Measurements from ENCODE around the gene TCERG1L. TPM values are rescaled to one million over a fixed set of nuclear protein-coding genes. Genes with fewer than 3 reads are reported as not detected.
"Not testable (repeated sequence)": the region's sequence is repeated elsewhere in the genome, so short reads cannot be mapped to it uniquely, and the experiment has no call there.

Gene TCERG1L
- polyA plus RNA-seq, 1 of the 3 experiments (the other 2 are of a cell fraction) = not detected

DNA sequence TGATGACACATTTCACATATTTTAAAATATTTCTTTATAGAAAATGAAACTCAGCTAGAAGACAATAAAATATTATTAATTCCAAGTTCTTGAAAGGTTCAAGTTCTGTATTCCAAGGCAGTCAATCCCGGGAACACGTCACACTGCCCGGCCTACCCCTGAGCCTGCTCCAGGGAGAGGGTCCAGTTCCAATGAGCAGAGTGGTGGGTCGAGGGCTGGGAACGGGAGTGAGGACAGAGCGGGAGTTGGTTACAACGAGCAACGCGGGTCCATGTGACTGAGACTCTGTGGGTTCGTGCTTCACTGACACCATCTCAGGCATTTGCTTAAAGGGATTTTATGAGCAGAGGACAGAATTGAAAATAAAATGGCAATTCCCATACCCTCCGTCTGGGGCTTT is 209.4 kb downstream of the TCERG1L start:
- CTCF ChIA-PET = no interaction called here
- Histone ChIP-seq H3K4me3 (ENCODE audit: low read depth in 2 of 2, low read length in 1 of 2) (no peak overlapping the region), H3K36me3 (replicated peaks in 1 of 2; ENCODE audit: control insufficient read depth in 1 of 2, insufficient read depth in 2 of 2, low read length in 1 of 2) (no peaks in the 10 kb centered on the region), H3K9me2 (no peaks in the 10 kb centered on the region), H3K27me3 (ENCODE audit: insufficient read depth) (no peaks in the 10 kb centered on the region), H2AFZ (ENCODE audit: low read depth) (no peak overlapping the region), H3K4me2 (no peak overlapping the region), H3K9ac (no peak overlapping the region), H3F3A (replicated peaks; ENCODE audit: insufficient read depth) (no peaks in the 10 kb centered on the region), H3K27ac (ENCODE audit: low read depth in 2 of 2, low read length in 1 of 2) (no peak overlapping the region), H3K79me2 (ENCODE audit: insufficient read depth) (no peaks in the 10 kb centered on the region), H3K4me1 (ENCODE audit: control insufficient read depth in 1 of 2, insufficient read depth in 2 of 2, low read depth in 1 of 2, low read length in 1 of 2) (peaks cover 0 to 20% of the 10 kb centered on the region in 2 experiments; a peak in 1 of 4 replicates), H4K20me1 (ENCODE audit: insufficient read depth) (no peaks in the 10 kb centered on the region), H3K9me3 (no peaks in the 10 kb centered on the region)
- DNase-seq = no peak
- POLR2A ChIA-PET = no interaction called here
- 54% methylated on average over 11 of the region's 11 CpGs for WGBS (ENCODE audit: low lambda C conversion rate)
- TF ChIP-seq MXI1 (IDR thresholded peaks at IDR 0.05; ENCODE audit: low read depth, low read length) = no peak
- no peak for TF ChIP-seq EZH2phosphoT487 (IDR thresholded peaks at IDR 0.05; ENCODE audit: borderline replicate concordance, low read depth)
- TF ChIP-seq TAF1 (IDR thresholded peaks at IDR 0.05; ENCODE audit: borderline replicate concordance, low read depth, low read length) = no peak
- no peak for TF ChIP-seq JUND (IDR thresholded peaks at IDR 0.05)
- TF ChIP-seq, protein P1, sequence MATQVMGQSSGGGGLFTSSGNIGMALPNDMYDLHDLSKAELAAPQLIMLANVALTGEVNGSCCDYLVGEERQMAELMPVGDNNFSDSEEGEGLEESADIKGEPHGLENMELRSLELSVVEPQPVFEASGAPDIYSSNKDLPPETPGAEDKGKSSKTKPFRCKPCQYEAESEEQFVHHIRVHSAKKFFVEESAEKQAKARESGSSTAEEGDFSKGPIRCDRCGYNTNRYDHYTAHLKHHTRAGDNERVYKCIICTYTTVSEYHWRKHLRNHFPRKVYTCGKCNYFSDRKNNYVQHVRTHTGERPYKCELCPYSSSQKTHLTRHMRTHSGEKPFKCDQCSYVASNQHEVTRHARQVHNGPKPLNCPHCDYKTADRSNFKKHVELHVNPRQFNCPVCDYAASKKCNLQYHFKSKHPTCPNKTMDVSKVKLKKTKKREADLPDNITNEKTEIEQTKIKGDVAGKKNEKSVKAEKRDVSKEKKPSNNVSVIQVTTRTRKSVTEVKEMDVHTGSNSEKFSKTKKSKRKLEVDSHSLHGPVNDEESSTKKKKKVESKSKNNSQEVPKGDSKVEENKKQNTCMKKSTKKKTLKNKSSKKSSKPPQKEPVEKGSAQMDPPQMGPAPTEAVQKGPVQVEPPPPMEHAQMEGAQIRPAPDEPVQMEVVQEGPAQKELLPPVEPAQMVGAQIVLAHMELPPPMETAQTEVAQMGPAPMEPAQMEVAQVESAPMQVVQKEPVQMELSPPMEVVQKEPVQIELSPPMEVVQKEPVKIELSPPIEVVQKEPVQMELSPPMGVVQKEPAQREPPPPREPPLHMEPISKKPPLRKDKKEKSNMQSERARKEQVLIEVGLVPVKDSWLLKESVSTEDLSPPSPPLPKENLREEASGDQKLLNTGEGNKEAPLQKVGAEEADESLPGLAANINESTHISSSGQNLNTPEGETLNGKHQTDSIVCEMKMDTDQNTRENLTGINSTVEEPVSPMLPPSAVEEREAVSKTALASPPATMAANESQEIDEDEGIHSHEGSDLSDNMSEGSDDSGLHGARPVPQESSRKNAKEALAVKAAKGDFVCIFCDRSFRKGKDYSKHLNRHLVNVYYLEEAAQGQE (IDR thresholded peaks at IDR 0.05; ENCODE audit: low read depth, low read length) = no peak
- TF ChIP-seq, protein P2, sequence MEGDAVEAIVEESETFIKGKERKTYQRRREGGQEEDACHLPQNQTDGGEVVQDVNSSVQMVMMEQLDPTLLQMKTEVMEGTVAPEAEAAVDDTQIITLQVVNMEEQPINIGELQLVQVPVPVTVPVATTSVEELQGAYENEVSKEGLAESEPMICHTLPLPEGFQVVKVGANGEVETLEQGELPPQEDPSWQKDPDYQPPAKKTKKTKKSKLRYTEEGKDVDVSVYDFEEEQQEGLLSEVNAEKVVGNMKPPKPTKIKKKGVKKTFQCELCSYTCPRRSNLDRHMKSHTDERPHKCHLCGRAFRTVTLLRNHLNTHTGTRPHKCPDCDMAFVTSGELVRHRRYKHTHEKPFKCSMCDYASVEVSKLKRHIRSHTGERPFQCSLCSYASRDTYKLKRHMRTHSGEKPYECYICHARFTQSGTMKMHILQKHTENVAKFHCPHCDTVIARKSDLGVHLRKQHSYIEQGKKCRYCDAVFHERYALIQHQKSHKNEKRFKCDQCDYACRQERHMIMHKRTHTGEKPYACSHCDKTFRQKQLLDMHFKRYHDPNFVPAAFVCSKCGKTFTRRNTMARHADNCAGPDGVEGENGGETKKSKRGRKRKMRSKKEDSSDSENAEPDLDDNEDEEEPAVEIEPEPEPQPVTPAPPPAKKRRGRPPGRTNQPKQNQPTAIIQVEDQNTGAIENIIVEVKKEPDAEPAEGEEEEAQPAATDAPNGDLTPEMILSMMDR (IDR thresholded peaks at IDR 0.05) = no peak
- TF ChIP-seq, protein P3, sequence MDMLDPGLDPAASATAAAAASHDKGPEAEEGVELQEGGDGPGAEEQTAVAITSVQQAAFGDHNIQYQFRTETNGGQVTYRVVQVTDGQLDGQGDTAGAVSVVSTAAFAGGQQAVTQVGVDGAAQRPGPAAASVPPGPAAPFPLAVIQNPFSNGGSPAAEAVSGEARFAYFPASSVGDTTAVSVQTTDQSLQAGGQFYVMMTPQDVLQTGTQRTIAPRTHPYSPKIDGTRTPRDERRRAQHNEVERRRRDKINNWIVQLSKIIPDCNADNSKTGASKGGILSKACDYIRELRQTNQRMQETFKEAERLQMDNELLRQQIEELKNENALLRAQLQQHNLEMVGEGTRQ (IDR thresholded peaks at IDR 0.05; ENCODE audit: borderline replicate concordance, low read depth, low read length) = no peak
- no peak for TF ChIP-seq CHD2 (IDR thresholded peaks at IDR 0.05; ENCODE audit: low read length, partially characterized antibody)
- TF ChIP-seq RCOR1 (IDR thresholded peaks at IDR 0.05; ENCODE audit: low read length) = no peak

DNA sequence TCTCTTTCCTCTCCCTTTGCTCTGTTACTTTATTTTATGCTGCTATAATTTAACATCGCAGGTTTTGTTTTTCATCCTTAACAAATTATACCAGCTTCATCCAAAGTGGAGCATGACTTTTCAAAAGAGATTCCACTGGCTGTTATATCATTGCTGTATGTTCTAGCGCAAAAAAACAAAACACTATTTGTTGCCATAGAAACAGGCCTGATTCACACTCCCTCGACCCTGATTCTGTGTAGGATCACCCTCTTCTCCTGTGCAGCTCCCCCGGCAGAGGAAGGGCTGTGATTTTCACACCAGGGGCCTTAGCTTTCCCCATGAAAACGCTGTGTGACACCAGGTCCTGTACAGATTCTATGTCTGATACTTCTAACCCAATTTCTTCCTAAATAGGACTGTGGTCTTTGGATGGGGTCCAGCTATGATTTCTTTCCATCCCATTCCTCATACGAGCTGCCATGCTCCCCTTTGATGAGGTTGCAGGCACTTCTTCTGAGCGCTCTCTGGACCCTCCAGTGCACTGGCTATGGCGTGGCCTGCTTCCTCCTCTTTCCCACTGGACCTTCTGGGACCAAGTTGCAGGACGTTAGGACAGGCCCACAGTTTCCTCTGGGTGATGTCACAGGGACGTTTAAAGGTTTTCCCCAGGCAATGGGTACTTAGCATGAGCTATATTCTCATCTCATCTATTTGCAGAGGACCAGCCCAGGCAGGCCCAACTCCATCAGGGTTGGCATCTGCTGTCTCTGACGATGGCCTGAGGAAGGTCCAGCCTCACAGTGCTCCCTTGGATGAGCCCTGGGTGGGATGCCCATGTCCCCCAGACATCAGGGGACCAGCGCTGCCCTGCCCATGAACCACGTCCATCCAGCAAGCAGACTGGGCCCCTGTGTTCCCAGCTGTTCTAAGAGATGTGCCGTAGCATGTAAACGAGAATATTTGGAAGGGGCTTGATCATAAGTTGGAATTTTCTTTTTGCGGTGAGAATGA is 210.8 kb downstream of the TCERG1L start:
- POLR2A ChIA-PET = not testable (repeated sequence)

More for the DNA sequence above, 210.8 kb downstream of the TCERG1L start:
- H3K79me2 ChIP-seq (ENCODE audit: insufficient read depth); H2AFZ ChIP-seq (ENCODE audit: low read depth); H3K4me2 ChIP-seq; H3K27me3 ChIP-seq (ENCODE audit: insufficient read depth); H3K27ac ChIP-seq (ENCODE audit: low read depth in 2 of 2, low read length in 1 of 2); H3K36me3 ChIP-seq (replicated peaks in 1 of 2; ENCODE audit: control insufficient read depth in 1 of 2, insufficient read depth in 2 of 2, low read length in 1 of 2); H3K4me3 ChIP-seq (ENCODE audit: low read depth in 2 of 2, low read length in 1 of 2); H3K9me3 ChIP-seq; CTCF ChIA-PET; DNase-seq; H4K20me1 ChIP-seq (ENCODE audit: insufficient read depth); H3K9ac ChIP-seq; H3F3A ChIP-seq (replicated peaks; ENCODE audit: insufficient read depth); H3K9me2 ChIP-seq: not testable (repeated sequence)
- peaks cover 0 to 20% of the 10 kb centered on the region in 2 experiments; a peak in 1 of 4 replicates for H3K4me1 ChIP-seq (ENCODE audit: control insufficient read depth in 1 of 2, insufficient read depth in 2 of 2, low read depth in 1 of 2, low read length in 1 of 2)
- WGBS (ENCODE audit: low lambda C conversion rate) = 28% methylated on average over 13 of the region's 16 CpGs
